ENCODE measurements around the gene MRPL4. TPM values are rescaled to one million over a fixed set of nuclear protein-coding genes. Genes with fewer than 3 reads are reported as not detected.

MRPL4 gene
- total RNA-seq, 2 experiments from 2014 or later, result 44.6 to 47.3 TPM

DNA sequence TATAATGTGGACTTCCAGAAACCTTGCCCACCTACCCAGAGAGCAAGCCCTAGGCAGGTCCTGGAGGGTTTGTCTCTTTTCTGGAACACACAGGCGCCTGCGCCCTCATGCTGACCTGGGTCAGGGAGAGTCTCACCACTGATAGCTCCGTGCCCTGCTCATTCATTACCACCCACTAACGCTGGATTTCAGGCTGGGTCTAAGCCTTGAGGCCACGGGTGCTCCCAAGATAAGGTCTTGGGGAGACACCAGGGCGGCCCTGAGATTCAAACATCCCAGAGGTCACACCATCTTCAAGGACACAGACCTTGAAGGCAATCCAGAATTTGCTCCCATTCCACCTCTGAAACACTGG lies 26.0 kb upstream of the MRPL4 start:
- peaks cover 19% of the 10 kb centered on the region for H3K4me1 Mint-ChIP-seq (ENCODE audit: low read depth)
- no peaks in the 10 kb centered on the region for H3K9me3 Mint-ChIP-seq
- TF ChIP-seq, protein P1, sequence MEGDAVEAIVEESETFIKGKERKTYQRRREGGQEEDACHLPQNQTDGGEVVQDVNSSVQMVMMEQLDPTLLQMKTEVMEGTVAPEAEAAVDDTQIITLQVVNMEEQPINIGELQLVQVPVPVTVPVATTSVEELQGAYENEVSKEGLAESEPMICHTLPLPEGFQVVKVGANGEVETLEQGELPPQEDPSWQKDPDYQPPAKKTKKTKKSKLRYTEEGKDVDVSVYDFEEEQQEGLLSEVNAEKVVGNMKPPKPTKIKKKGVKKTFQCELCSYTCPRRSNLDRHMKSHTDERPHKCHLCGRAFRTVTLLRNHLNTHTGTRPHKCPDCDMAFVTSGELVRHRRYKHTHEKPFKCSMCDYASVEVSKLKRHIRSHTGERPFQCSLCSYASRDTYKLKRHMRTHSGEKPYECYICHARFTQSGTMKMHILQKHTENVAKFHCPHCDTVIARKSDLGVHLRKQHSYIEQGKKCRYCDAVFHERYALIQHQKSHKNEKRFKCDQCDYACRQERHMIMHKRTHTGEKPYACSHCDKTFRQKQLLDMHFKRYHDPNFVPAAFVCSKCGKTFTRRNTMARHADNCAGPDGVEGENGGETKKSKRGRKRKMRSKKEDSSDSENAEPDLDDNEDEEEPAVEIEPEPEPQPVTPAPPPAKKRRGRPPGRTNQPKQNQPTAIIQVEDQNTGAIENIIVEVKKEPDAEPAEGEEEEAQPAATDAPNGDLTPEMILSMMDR (IDR thresholded peaks at IDR 0.05), result no peak
- ATAC-seq (ENCODE audit: poor library complexity), result no peak
- peaks cover 8% of the 10 kb centered on the region for H3K36me3 Mint-ChIP-seq (ENCODE audit: low read depth)
- intact Hi-C loops (cut with DNase I, micrococcal nuclease), result loop anchor here in 1 of 2 experiments (10.0 kb wide), 1 partner anchor 371 kb away; no protein-coding TSS in a partner anchor
- no peaks in the 10 kb centered on the region for H3K9me3 ChIP-seq (ENCODE audit: control insufficient read depth in 1 of 2, insufficient read depth in 1 of 2, low read length in 2 of 2)
- no peak overlapping the region for H3K4me3 ChIP-seq (ENCODE audit: low read length)
- H3K36me3 ChIP-seq (ENCODE audit: insufficient read depth, low read length), result peaks cover 11% of the 10 kb centered on the region
- ChIA-PET POLR2A (no interaction called here), CTCF (interaction anchor here (0.8 kb wide), 1 partner anchor 20 kb away, joined by 3 read pairs; no protein-coding TSS in a partner anchor)
- DNase-seq, result no peak
- peaks cover 32% of the 10 kb centered on the region for H3K4me1 ChIP-seq (ENCODE audit: insufficient read depth, low read length)
- no peak overlapping the region for H3K27ac ChIP-seq (ENCODE audit: low read depth in 1 of 2, low read length in 2 of 2)
- H3K27ac Mint-ChIP-seq, result no peak overlapping the region
- no peaks in the 10 kb centered on the region for H3K27me3 ChIP-seq (ENCODE audit: control insufficient read depth in 1 of 2, insufficient read depth in 2 of 2, low read length in 2 of 2)
- no peaks in the 10 kb centered on the region for H3K27me3 Mint-ChIP-seq
- no peak overlapping the region for H3K4me3 Mint-ChIP-seq

DNA sequence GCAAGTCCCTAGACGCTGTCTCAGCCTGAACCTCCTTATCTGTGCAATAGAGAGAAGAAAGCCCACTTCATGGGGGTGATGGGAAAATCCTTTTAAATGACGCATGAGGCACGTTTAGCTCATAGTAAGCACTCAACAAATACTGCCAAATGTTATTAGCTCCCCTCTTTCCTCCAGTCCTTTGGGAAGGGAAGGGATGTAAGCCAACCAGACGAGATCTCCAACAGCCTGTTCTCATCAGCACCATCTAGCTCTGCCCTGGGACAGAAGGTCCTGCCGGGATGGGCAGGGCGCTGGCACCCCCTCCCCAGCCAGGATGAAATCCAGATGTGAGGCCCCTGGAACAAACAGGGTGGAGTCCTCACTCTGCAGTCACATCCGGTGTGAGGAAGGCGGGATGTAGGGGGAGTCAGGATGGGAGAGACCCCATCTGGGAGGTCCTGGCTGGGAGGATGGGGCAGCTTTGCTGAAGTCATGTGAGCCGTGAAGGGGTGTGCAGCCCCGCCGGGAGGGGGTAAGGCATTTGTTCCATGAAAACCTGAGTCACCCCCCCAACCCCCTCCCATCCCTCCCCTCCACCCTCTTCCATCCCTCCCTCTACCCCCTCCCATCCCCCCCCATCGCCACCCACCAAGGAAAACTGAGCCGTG lies 25.5 kb upstream of the MRPL4 start:
- intact Hi-C loops (cut with DNase I, micrococcal nuclease), result loop anchor here in 1 of 2 experiments (10.0 kb wide), 1 partner anchor 372 kb away; no protein-coding TSS in a partner anchor
- H3K9me3 Mint-ChIP-seq, result no peaks in the 10 kb centered on the region
- ATAC-seq (ENCODE audit: poor library complexity) (no peak), DNase-seq (no peak)
- TF ChIP-seq, protein P1 (IDR thresholded peaks at IDR 0.05), result no peak
- POLR2A ChIA-PET, result interaction anchor here (0.6 kb wide), 1 partner anchor 195 kb away, joined by 3 read pairs; no protein-coding TSS in a partner anchor
- Histone ChIP-seq H3K9me3 (ENCODE audit: control insufficient read depth in 1 of 2, insufficient read depth in 1 of 2, low read length in 2 of 2) (no peaks in the 10 kb centered on the region), H3K36me3 (ENCODE audit: insufficient read depth, low read length) (peaks cover 11% of the 10 kb centered on the region), H3K4me1 (ENCODE audit: insufficient read depth, low read length) (peaks cover 34% of the 10 kb centered on the region), H3K27ac (ENCODE audit: low read depth in 1 of 2, low read length in 2 of 2) (no peak overlapping the region), H3K27me3 (ENCODE audit: control insufficient read depth in 1 of 2, insufficient read depth in 2 of 2, low read length in 2 of 2) (no peaks in the 10 kb centered on the region), H3K4me3 (ENCODE audit: low read length) (no peak overlapping the region)
- CTCF ChIA-PET, result interaction anchor here (0.8 kb wide), 1 partner anchor 19 kb away, joined by 3 read pairs; no protein-coding TSS in a partner anchor
- no peak overlapping the region for H3K4me3 Mint-ChIP-seq
- no peaks in the 10 kb centered on the region for H3K27me3 Mint-ChIP-seq
- H3K36me3 Mint-ChIP-seq (ENCODE audit: low read depth), result peaks cover 8% of the 10 kb centered on the region
- H3K27ac Mint-ChIP-seq, result no peak overlapping the region
- H3K4me1 Mint-ChIP-seq (ENCODE audit: low read depth), result peaks cover 21% of the 10 kb centered on the region

DNA sequence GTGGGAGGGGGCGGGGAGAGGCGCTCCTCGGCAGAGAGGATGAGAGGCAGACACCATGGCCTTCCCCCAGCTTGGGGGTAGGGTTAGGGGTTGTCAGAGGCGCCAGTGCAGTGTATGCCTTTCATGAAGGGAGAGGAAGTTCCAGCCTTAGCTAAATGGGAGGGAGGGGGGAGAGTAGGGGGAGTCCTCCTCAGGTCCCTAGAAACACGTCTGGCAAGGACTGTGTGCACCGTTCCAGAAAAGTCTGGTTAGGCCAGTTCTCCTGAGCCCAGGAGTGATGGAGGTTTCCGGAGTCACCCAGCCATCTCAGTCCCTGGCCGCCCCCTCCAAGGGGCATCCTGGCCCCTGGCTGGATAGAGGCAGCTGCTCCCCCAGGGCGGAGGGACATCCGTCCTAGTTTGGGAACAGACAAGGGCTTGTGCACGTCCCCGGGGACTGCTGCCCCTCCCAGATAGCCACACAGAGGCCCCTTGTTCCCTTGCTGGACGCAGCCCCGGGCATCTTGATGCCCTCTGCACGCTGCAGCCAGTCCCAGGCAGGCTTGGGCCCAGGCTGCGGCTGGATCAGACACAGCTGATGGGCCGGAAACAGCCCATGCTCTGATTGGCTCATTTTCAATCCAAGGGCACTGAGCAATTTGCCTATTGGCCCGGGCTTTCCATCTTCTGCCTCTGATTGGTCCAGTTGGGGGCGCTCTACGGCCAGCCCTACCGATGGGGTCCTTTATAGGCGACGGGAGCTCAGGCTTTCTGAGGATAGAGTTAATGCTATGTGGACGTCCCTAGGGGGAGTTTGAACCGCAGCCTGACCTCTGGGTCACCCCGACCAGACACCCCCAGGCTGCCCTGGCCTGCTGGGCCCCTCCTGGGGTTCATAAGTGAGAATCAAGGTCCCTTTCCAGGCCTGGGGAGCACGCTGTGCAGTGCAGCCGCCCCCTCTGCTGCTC lies 24.7 kb upstream of the MRPL4 start:
- ATAC-seq (ENCODE audit: poor library complexity), result no peak
- TF ChIP-seq, protein P1 (IDR thresholded peaks at IDR 0.05), result no peak
- H3K4me1 Mint-ChIP-seq (ENCODE audit: low read depth), result peaks cover 23% of the 10 kb centered on the region
- ChIA-PET CTCF (interaction anchor here (3.0 kb wide), 1 partner anchor 22 kb away, joined by 38 read pairs; no protein-coding TSS in a partner anchor), POLR2A (interaction anchor here (0.6 kb wide), 1 partner anchor 194 kb away, joined by 3 read pairs; no protein-coding TSS in a partner anchor)
- peaks cover 40% of the 10 kb centered on the region for H3K4me1 ChIP-seq (ENCODE audit: insufficient read depth, low read length)
- H3K27ac ChIP-seq (ENCODE audit: low read depth in 1 of 2, low read length in 2 of 2), result no peak overlapping the region
- no peaks in the 10 kb centered on the region for H3K27me3 Mint-ChIP-seq
- peak in 1 of 14 experiments; percentile 37 for DNase-seq
- no peaks in the 10 kb centered on the region for H3K9me3 Mint-ChIP-seq
- intact Hi-C loops (cut with DNase I, micrococcal nuclease), result loop anchor here in 1 of 2 experiments (10.0 kb wide), 1 partner anchor 372 kb away; no protein-coding TSS in a partner anchor
- peaks cover 8% of the 10 kb centered on the region for H3K36me3 Mint-ChIP-seq (ENCODE audit: low read depth)
- peak overlapping the region; percentile 25 for H3K4me3 Mint-ChIP-seq
- no peaks in the 10 kb centered on the region for H3K27me3 ChIP-seq (ENCODE audit: control insufficient read depth in 1 of 2, insufficient read depth in 2 of 2, low read length in 2 of 2)
- no peak overlapping the region for H3K27ac Mint-ChIP-seq
- peaks cover 11% of the 10 kb centered on the region for H3K36me3 ChIP-seq (ENCODE audit: insufficient read depth, low read length)
- H3K4me3 ChIP-seq (ENCODE audit: low read length), result no peak overlapping the region
- no peaks in the 10 kb centered on the region for H3K9me3 ChIP-seq (ENCODE audit: control insufficient read depth in 1 of 2, insufficient read depth in 1 of 2, low read length in 2 of 2)
